ENCODE measurements around the gene LYL1.

- TF ChIP-seq EZH2 (IDR thresholded peaks at IDR 0.05; ENCODE audit: insufficient read depth, poor library complexity, severe bottlenecking) (no peak), EZH2phosphoT487 (IDR thresholded peaks at IDR 0.05; ENCODE audit: insufficient read depth, low read depth) (no peak)
These were observed 35.7 kb upstream of the LYL1 start for GRCh38 chr19:13138171-13138915.

Measured in GM23248 (cell line).